SKM-1 treated with dmso at 0.1 percent for 144 hours (cell line): ENCODE results near the gene PCLO.
"Not testable (repeated sequence)": the region's sequence is repeated elsewhere in the genome, so short reads cannot be mapped to it uniquely, and the experiment has no call there.

Experiments
- DNase-seq: peaks from one replicate; lab custom pipeline; 2025; ENCODE audit not compliant: unreplicated experiment; lab: John Stamatoyannopoulos, UW

Gene PCLO

GRCh38 chr7:83130623-83131545, 31.8 kb downstream of the PCLO start:
- no peak for DNase-seq

GRCh38 chr7:83130191-83130590, 32.5 kb downstream of the PCLO start:
- DNase-seq, result no peak

GRCh38 chr7:83119494-83119893, 43.2 kb downstream of the PCLO start:
- DNase-seq, result no peak

GRCh38 chr7:83119026-83119382, 43.7 kb downstream of the PCLO start:
- DNase-seq, result no peak

GRCh38 chr7:83118347-83119025, 44.2 kb downstream of the PCLO start:
- no peak for DNase-seq

- no peak for DNase-seq
These were observed 45.2 kb downstream of the PCLO start for GRCh38 chr7:83117466-83117865.

- DNase-seq, result no peak
These were observed 51.3 kb downstream of the PCLO start for GRCh38 chr7:83111391-83111790.

- no peak for DNase-seq
These were observed 53.3 kb downstream of the PCLO start for GRCh38 chr7:83109352-83109751.

GRCh38 chr7:83105948-83106347, 56.7 kb downstream of the PCLO start:
- DNase-seq, result no peak

- no peak for DNase-seq
These were observed 57.6 kb downstream of the PCLO start for GRCh38 chr7:83105063-83105462.

GRCh38 chr7:83101530-83101929, 61.2 kb downstream of the PCLO start:
- DNase-seq, result no peak

- DNase-seq, result no peak
These were observed 66.6 kb downstream of the PCLO start for GRCh38 chr7:83096065-83096580.

GRCh38 chr7:83085299-83085698, 77.4 kb downstream of the PCLO start:
- DNase-seq, result no peak

GRCh38 chr7:83079879-83080278, 82.8 kb downstream of the PCLO start:
- not testable (repeated sequence) for DNase-seq

- DNase-seq, result no peak
These were observed 85.4 kb downstream of the PCLO start for GRCh38 chr7:83077328-83077727.

GRCh38 chr7:83072576-83073517, 89.8 kb downstream of the PCLO start:
- no peak for DNase-seq

GRCh38 chr7:83065714-83066113, 97.0 kb downstream of the PCLO start:
- peak; percentile 20 for DNase-seq

GRCh38 chr7:83060218-83060617, 102.5 kb downstream of the PCLO start:
- DNase-seq, result no peak

- DNase-seq, result no peak
These were observed 104.0 kb downstream of the PCLO start for GRCh38 chr7:83058667-83059066.

GRCh38 chr7:83055197-83055596, 107.5 kb downstream of the PCLO start:
- DNase-seq, result no peak

GRCh38 chr7:83054472-83054871, 108.2 kb downstream of the PCLO start:
- DNase-seq, result no peak
